Endodermal cell (in vitro differentiated cells): ENCODE data around the gene MIPOL1. TPM values are rescaled to one million over a fixed set of nuclear protein-coding genes. Genes with fewer than 3 reads are reported as not detected.

Experiments
- DNase-seq: peaks from one replicate; pipeline ENCODE4 v3.0.0-alpha.2; 2017
- H3K27ac ChIP-seq: 2 replicates; pipeline ENCODE4 v1.5.1; 2013; ENCODE audit warnings: mild to moderate bottlenecking, low read depth, low read length, moderate library complexity
- H3K27me3 ChIP-seq: 2 replicates; pipeline ENCODE4 v1.6.1; 2013; ENCODE audit warnings: mild to moderate bottlenecking, low read length, moderate library complexity; ENCODE audit not compliant: insufficient read depth, control insufficient read depth, poor library complexity, severe bottlenecking
- H3K36me3 ChIP-seq: 2 replicates; pipeline ENCODE4 v1.7.0; 2013; ENCODE audit warnings: mild to moderate bottlenecking, low read length, moderate library complexity; ENCODE audit not compliant: control insufficient read depth, insufficient read depth
- H3K4me1 ChIP-seq: one replicate; pipeline ENCODE4 v1.7.0; 2013; ENCODE audit warnings: low read length; ENCODE audit not compliant: control insufficient read depth, insufficient read depth
- H3K4me3 ChIP-seq: 2 replicates; pipeline ENCODE4 v1.5.1; 2013; ENCODE audit warnings: mild to moderate bottlenecking, low read length, moderate library complexity
- H3K9ac ChIP-seq: 2 replicates; pipeline ENCODE4 v1.6.1; 2013; ENCODE audit warnings: mild to moderate bottlenecking, low read length, moderate library complexity; ENCODE audit not compliant: poor library complexity, severe bottlenecking; ENCODE audit errors: extremely low read depth
- H3K9me3 ChIP-seq: 2 replicates; pipeline ENCODE4 v1.6.1; 2013; ENCODE audit warnings: mild to moderate bottlenecking, low read length, moderate library complexity; ENCODE audit not compliant: control insufficient read depth
- H3K27ac Mint-ChIP-seq: 2 replicates; pipeline ENCODE4 v1.8.0; 2020; ENCODE audit warnings: mixed read lengths
- H3K27me3 Mint-ChIP-seq: 2 replicates; pipeline ENCODE4 v1.8.0; 2021; ENCODE audit warnings: mild to moderate bottlenecking, mixed read lengths; ENCODE audit not compliant: insufficient read depth
- H3K36me3 Mint-ChIP-seq: 2 replicates; pipeline ENCODE4 v1.8.0; 2020; ENCODE audit warnings: low read depth, mixed read lengths
- H3K4me1 Mint-ChIP-seq: 2 replicates; pipeline ENCODE4 v1.8.0; 2020; ENCODE audit warnings: mixed read lengths
- H3K4me3 Mint-ChIP-seq: 2 replicates; pipeline ENCODE4 v1.8.0; 2020; ENCODE audit warnings: mild to moderate bottlenecking, moderate library complexity, mixed read lengths
- H3K9me3 Mint-ChIP-seq: 2 replicates; pipeline ENCODE4 v1.8.0; 2020; ENCODE audit warnings: mild to moderate bottlenecking, mixed read lengths
- WGBS, 2 experiments: methylation state at CpG; one replicate each; pipeline versions ENCODE4 v1.1.5 to v1.1.7; 2013; ENCODE audit warnings: missing lambda C conversion rate in 2 of 2, mixed read lengths in 1 of 2; ENCODE audit not compliant: insufficient coverage in 1 of 2, insufficient read length in 1 of 2; 5-methylcytosine and 5-hydroxymethylcytosine counted together
- total RNA-seq, 2 donors: library from RNA; stranded (reverse); fragmentation: NEBNext Ultra II Directional in 1 of 2; extraction: Animal tissue kit (Norgen Biotek cat#: 25700) in 1 of 2; gene quantifications; 2 replicates in 1 of 2; 3 replicates in 1 of 2; pipeline ENCODE4 v1.2.1, GENCODE V29; 2021
- TF ChIP-seq, protein P1 (sequence below): fragments of 200-600 bp; sonication (generic); conservative IDR thresholded peaks from 2 replicates; pipeline ENCODE4 v1.5.0; 2021; ENCODE audit warnings: antibody characterized with exemption, mild to moderate bottlenecking

The MIPOL1 gene
- total RNA-seq, 2 donors from 2014 or later = 22.0 to 28.5 TPM

DNA sequence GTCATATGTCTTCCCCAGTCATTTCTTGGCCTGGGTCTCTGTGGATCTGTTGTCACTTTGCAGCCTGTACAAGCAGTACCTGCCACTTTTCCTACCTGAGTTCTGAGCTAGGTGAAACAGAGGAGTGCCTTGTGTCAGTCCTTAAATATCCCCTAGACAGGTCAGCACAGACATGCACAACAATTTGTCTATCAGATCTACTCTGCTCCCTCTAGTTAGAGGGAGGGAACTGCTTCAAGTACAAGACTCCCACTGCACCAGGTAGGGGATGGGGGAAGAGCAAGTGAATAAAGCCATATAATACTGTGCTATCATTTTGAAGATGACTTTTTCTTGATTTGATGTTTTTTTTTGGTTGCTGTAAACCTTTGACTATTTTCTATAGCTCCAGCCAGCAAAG, 39.4 kb downstream of the MIPOL1 start:
- DNase-seq = no peak
- Histone ChIP-seq H3K4me1 (no peaks in the 10 kb centered on the region), H3K27me3 (no peaks in the 10 kb centered on the region), H3K9me3 (no peaks in the 10 kb centered on the region), H3K27ac (no peak overlapping the region), H3K36me3 (no peaks in the 10 kb centered on the region), H3K9ac (no peak overlapping the region), H3K4me3 (no peak overlapping the region)
- peaks cover 3% of the 10 kb centered on the region for H3K36me3 Mint-ChIP-seq
- H3K4me1 Mint-ChIP-seq = no peaks in the 10 kb centered on the region
- no peak overlapping the region for H3K27ac Mint-ChIP-seq
- no peaks in the 10 kb centered on the region for H3K9me3 Mint-ChIP-seq
- H3K4me3 Mint-ChIP-seq = no peak overlapping the region
- TF ChIP-seq, protein P1, sequence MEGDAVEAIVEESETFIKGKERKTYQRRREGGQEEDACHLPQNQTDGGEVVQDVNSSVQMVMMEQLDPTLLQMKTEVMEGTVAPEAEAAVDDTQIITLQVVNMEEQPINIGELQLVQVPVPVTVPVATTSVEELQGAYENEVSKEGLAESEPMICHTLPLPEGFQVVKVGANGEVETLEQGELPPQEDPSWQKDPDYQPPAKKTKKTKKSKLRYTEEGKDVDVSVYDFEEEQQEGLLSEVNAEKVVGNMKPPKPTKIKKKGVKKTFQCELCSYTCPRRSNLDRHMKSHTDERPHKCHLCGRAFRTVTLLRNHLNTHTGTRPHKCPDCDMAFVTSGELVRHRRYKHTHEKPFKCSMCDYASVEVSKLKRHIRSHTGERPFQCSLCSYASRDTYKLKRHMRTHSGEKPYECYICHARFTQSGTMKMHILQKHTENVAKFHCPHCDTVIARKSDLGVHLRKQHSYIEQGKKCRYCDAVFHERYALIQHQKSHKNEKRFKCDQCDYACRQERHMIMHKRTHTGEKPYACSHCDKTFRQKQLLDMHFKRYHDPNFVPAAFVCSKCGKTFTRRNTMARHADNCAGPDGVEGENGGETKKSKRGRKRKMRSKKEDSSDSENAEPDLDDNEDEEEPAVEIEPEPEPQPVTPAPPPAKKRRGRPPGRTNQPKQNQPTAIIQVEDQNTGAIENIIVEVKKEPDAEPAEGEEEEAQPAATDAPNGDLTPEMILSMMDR = no peak
- H3K27me3 Mint-ChIP-seq = no peaks in the 10 kb centered on the region

DNA sequence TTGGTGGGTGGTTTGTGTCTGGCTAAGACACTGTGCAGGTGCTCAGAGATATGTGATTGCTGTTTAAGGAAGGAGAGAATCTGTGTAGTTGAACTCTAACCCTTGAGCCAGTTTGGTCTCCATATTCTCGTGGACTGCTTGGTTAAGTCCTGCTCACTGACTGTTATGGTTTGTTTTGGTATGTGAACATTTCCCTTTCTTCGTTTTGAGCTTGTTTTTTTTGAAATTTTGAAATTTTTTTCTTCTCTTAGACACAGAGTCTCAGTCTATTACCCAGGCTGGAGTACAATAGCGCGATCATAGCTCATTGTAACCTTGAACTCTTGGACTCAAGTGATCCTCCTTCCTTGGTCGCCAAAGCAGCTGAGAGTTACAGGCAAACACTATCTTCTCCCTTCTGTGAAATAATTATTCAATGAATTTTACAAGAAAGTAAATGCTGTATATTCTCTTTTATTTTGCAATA, 40.0 kb downstream of the MIPOL1 start:
- Mint-ChIP-seq H3K4me3 (no peak overlapping the region), H3K27me3 (no peaks in the 10 kb centered on the region), H3K4me1 (no peaks in the 10 kb centered on the region), H3K36me3 (peaks cover 3% of the 10 kb centered on the region), H3K27ac (no peak overlapping the region), H3K9me3 (no peaks in the 10 kb centered on the region)
- no peak overlapping the region for H3K9ac ChIP-seq
- H3K27ac ChIP-seq = no peak overlapping the region
- WGBS, 2 experiments = 88 to 96% methylated on average over 2 to 4 of the region's 5 CpGs
- no peak overlapping the region for H3K4me3 ChIP-seq
- H3K36me3 ChIP-seq = no peaks in the 10 kb centered on the region
- H3K9me3 ChIP-seq = no peaks in the 10 kb centered on the region
- H3K4me1 ChIP-seq = no peaks in the 10 kb centered on the region
- no peak for DNase-seq
- TF ChIP-seq, protein P1 = no peak
- H3K27me3 ChIP-seq = no peaks in the 10 kb centered on the region

DNA sequence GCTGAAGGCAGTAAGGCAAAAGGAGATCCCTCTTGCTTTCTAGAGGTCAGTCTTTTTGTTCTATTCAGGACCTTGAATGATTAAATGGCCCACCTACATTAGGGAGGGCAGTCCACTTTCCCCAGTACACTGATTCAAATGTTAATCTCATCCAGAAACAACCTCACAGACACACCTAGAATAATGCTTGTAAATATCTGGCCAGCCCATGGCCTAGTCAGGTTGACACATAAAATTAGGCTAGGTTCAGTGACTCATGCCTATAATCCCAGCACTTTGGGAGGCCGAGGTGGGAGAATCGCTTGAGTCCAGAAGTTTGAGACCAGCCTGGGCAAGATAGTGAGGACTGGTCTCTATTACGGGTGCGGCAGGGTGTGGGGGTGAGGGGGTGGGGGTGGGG, 43.5 kb downstream of the MIPOL1 start:
- Histone ChIP-seq H3K27me3 (no peaks in the 10 kb centered on the region), H3K36me3 (no peaks in the 10 kb centered on the region), H3K4me1 (no peaks in the 10 kb centered on the region), H3K9me3 (no peaks in the 10 kb centered on the region), H3K27ac (no peak overlapping the region), H3K9ac (no peak overlapping the region), H3K4me3 (no peak overlapping the region)
- Mint-ChIP-seq H3K4me3 (no peak overlapping the region), H3K36me3 (no peaks in the 10 kb centered on the region), H3K4me1 (no peaks in the 10 kb centered on the region), H3K27me3 (no peaks in the 10 kb centered on the region), H3K9me3 (no peaks in the 10 kb centered on the region), H3K27ac (no peak overlapping the region)
- no peak for DNase-seq
- WGBS, 2 experiments = 92% methylated on average over 4 of the region's 4 CpGs; no CpG with 5 or more reads in 1 of the 2 experiments
- TF ChIP-seq, protein P1 = no peak
